PFSK-1 (cell line): ENCODE results near the gene LIN9.

Experiments
- FOXP2 ChIP-seq: optimal IDR thresholded peaks from 2 replicates; pipeline ENCODE3; 2011; ENCODE audit warnings: borderline replicate concordance, control low read depth, inconsistent platforms; ENCODE audit not compliant: insufficient read depth; ENCODE audit errors: extremely low read length, extremely low read depth
- POLR2AphosphoS5 ChIP-seq: IDR thresholded peaks from 2 replicates; pipeline ENCODE4 v1.6.1; 2012; ENCODE audit warnings: low read depth, mild to moderate bottlenecking, control low read depth, low read length, moderate library complexity
- SIN3A ChIP-seq: IDR thresholded peaks from 2 replicates; pipeline ENCODE4 v1.6.1; 2012; ENCODE audit warnings: mild to moderate bottlenecking, low read length, moderate library complexity, borderline replicate concordance; ENCODE audit not compliant: insufficient read depth
- TAF1 ChIP-seq: IDR thresholded peaks from 2 replicates; pipeline ENCODE4 v1.6.1; 2012; ENCODE audit warnings: low read length, control low read depth, borderline replicate concordance; ENCODE audit not compliant: insufficient read depth
- TF ChIP-seq, protein P1 (sequence below), 2 experiments: IDR thresholded peaks; 2 replicates each; pipeline versions ENCODE4 v1.6.1 to v1.8.0; 2011 to 2012; ENCODE audit warnings: low read depth in 2 of 2, low read length in 2 of 2, control low read depth in 1 of 2, inconsistent platforms in 1 of 2, mild to moderate bottlenecking in 1 of 2, moderate library complexity in 1 of 2; ENCODE audit not compliant: insufficient read depth in 1 of 2

LIN9 gene

DNA sequence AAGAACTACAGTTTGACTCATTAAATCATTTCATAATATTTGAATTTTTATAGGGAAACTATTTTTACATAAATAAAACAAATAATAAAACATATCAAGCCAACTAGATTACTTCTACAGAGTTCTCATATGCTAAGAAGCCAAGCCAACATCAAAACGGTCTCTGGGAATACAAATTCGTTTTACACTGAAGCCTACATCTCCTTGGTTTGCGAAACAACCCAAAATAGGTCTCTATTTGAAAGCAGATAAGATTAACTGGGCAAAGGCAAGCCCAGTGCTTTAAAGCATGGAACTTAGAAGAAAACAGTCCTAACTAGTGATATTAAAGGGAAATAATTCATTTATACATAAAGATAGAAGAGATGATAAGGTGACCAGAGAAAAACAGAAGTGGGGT, 60.2 kb downstream of the LIN9 start:
- TF ChIP-seq, protein P1, sequence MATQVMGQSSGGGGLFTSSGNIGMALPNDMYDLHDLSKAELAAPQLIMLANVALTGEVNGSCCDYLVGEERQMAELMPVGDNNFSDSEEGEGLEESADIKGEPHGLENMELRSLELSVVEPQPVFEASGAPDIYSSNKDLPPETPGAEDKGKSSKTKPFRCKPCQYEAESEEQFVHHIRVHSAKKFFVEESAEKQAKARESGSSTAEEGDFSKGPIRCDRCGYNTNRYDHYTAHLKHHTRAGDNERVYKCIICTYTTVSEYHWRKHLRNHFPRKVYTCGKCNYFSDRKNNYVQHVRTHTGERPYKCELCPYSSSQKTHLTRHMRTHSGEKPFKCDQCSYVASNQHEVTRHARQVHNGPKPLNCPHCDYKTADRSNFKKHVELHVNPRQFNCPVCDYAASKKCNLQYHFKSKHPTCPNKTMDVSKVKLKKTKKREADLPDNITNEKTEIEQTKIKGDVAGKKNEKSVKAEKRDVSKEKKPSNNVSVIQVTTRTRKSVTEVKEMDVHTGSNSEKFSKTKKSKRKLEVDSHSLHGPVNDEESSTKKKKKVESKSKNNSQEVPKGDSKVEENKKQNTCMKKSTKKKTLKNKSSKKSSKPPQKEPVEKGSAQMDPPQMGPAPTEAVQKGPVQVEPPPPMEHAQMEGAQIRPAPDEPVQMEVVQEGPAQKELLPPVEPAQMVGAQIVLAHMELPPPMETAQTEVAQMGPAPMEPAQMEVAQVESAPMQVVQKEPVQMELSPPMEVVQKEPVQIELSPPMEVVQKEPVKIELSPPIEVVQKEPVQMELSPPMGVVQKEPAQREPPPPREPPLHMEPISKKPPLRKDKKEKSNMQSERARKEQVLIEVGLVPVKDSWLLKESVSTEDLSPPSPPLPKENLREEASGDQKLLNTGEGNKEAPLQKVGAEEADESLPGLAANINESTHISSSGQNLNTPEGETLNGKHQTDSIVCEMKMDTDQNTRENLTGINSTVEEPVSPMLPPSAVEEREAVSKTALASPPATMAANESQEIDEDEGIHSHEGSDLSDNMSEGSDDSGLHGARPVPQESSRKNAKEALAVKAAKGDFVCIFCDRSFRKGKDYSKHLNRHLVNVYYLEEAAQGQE (IDR thresholded peaks at IDR 0.05; ENCODE audit: insufficient read depth in 1 of 2, low read depth in 2 of 2, low read length in 2 of 2), result no peak
- TF ChIP-seq SIN3A, result no peak
- TF ChIP-seq TAF1, result no peak
- TF ChIP-seq POLR2AphosphoS5, result no peak
- TF ChIP-seq FOXP2, result no peak

DNA sequence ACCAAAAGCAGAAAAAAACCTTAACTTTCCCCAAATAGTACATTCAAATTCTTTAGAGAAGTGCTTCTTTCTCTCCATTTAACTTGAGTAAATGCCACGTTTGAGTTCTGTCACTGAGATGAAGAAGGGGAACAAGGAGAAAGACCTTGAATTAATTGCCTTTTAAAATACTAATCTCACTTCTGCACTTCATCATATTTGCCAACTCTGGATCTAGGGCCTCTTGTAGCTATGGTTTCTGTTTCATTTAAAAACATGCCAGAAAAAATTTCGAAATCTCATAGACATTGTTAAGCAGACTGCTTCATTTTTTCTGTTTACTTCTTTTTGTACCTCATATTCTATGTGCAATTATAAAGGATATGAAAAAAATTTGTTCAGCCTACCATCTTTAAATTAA, 60.9 kb downstream of the LIN9 start:
- TF ChIP-seq TAF1, result no peak
- TF ChIP-seq, protein P1 (IDR thresholded peaks at IDR 0.05; ENCODE audit: insufficient read depth in 1 of 2, low read depth in 2 of 2, low read length in 2 of 2), result no peak
- TF ChIP-seq SIN3A, result no peak
- TF ChIP-seq POLR2AphosphoS5, result no peak
- TF ChIP-seq FOXP2, result no peak

DNA sequence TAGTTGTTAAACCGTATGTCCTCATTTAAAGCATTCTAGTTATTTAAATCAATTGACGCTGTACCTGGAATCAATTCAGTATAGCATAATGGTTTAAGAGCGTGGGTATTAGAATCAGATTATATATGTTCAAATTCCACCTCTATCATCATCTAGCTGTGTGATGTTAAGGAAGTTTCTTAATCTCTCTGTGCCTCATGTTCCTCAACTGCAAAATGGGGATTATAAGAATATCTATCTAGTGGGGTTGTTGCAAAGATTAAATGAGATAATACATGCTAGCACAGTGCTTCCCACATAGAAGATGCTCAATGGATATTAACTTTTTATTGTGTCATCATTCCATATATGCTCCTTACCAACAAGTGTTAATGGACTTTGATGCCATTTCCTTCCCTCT, 69.5 kb downstream of the LIN9 start:
- TF ChIP-seq SIN3A, result no peak
- no peak for TF ChIP-seq POLR2AphosphoS5
- TF ChIP-seq TAF1, result no peak
- TF ChIP-seq, protein P1 (IDR thresholded peaks at IDR 0.05; ENCODE audit: insufficient read depth in 1 of 2, low read depth in 2 of 2, low read length in 2 of 2), result no peak
- no peak for TF ChIP-seq FOXP2

DNA sequence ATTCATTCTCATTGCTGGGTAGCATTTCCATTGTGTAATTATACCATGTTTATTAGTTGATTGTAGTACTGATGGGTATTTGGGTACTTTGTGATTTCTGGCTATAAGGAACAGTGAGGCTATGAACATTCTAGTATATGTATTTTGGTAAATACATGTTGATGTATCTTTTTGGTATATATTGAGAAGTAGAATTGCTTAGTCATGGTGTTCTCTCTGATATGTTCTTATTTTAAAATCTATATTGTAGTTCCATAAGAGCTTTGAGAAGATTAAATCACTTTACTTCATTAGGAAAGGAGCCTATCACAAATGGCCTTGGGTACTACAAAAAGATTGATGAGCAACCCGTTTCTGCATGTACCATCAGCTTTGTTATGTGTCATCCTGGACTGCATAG, 72.1 kb downstream of the LIN9 start:
- TF ChIP-seq FOXP2 (no peak), TAF1 (no peak), POLR2AphosphoS5 (no peak), SIN3A (no peak)
- TF ChIP-seq, protein P1 (IDR thresholded peaks at IDR 0.05; ENCODE audit: insufficient read depth in 1 of 2, low read depth in 2 of 2, low read length in 2 of 2), result no peak

DNA sequence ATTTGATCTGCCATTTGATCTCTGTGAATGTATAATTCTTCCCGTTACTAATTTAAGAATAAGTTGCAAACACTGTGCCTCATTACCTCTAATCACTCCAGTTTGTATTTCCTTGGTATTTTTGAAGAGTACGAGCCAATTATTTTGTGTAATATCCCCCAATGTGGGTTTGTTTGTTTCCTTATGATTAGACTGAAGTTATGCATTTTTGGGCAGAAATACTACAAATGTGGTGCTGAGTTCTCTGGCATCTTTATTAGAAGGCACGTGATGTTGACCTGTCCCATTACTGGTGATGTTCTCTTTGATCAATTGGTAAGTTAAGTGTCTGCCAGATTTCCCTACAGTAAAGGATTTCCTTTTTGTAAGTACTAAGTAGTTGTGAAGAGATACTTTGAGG, 75.2 kb downstream of the LIN9 start:
- TF ChIP-seq TAF1, result no peak
- TF ChIP-seq, protein P1 (IDR thresholded peaks at IDR 0.05; ENCODE audit: insufficient read depth in 1 of 2, low read depth in 2 of 2, low read length in 2 of 2), result no peak
- no peak for TF ChIP-seq SIN3A
- TF ChIP-seq FOXP2, result no peak
- TF ChIP-seq POLR2AphosphoS5, result no peak
